GM23338 (cell line): Measurements from ENCODE around the gene BHLHA9. TPM values are rescaled to one million over a fixed set of nuclear protein-coding genes. Genes with fewer than 3 reads are reported as not detected.

ENCODE experiments used
- ATAC-seq: fragments of 200-7000 bp; cut with Tn5 transposase; 3 replicates; pipeline ENCODE4 v1.9.1; 2020
- DNase-seq: peaks from one replicate; pipeline ENCODE4 v3.0.0-alpha.2; 2015; ENCODE audit warnings: low spot score
- H2AFZ ChIP-seq: fragments of 200-600 bp; sonication (generic); 2 replicates; pipeline ENCODE4 v1.8.0; 2016; ENCODE audit warnings: antibody characterized with exemption, mild to moderate bottlenecking, moderate library complexity
- H3F3A ChIP-seq: fragments of 200-600 bp; sonication (generic); replicated peaks from 2 replicates; pipeline ENCODE4 v1.8.0; 2017; ENCODE audit warnings: antibody characterized with exemption, mixed run types, low read depth
- H3K27ac ChIP-seq: fragments of 200-600 bp; sonication (generic); 2 replicates; pipeline ENCODE4 v1.6.1; 2016; ENCODE audit warnings: low read depth
- H3K27me3 ChIP-seq: fragments of 200-600 bp; sonication (generic); 2 replicates; pipeline ENCODE4 v1.8.0; 2016; ENCODE audit warnings: mild to moderate bottlenecking, mixed run types, moderate library complexity; ENCODE audit not compliant: insufficient read depth
- H3K36me3 ChIP-seq: fragments of 200-600 bp; sonication (generic); 2 replicates; pipeline ENCODE4 v1.8.0; 2016; ENCODE audit warnings: mild to moderate bottlenecking; ENCODE audit not compliant: insufficient read depth
- H3K4me1 ChIP-seq: fragments of 200-600 bp; sonication (generic); 2 replicates; pipeline ENCODE4 v1.8.0; 2016; ENCODE audit warnings: mild to moderate bottlenecking, moderate library complexity; ENCODE audit not compliant: insufficient read depth
- H3K4me2 ChIP-seq: fragments of 200-600 bp; sonication (generic); 2 replicates; pipeline ENCODE4 v1.7.1; 2017; ENCODE audit warnings: mixed run types
- H3K4me3 ChIP-seq: fragments of 200-600 bp; sonication (generic); 2 replicates; pipeline ENCODE4 v1.6.1; 2016; ENCODE audit warnings: mixed run types
- H3K79me2 ChIP-seq: fragments of 200-600 bp; sonication (generic); replicated peaks from 2 replicates; pipeline ENCODE4 v1.8.0; 2017; ENCODE audit warnings: mild to moderate bottlenecking; ENCODE audit not compliant: insufficient read depth
- H3K9me2 ChIP-seq: fragments of 200-600 bp; sonication (generic); 2 replicates; pipeline ENCODE4 v1.8.0; 2017; ENCODE audit not compliant: insufficient read depth
- H4K20me1 ChIP-seq: fragments of 200-600 bp; sonication (generic); replicated peaks from 2 replicates; pipeline ENCODE4 v1.8.0; 2017; ENCODE audit warnings: mild to moderate bottlenecking; ENCODE audit not compliant: insufficient read depth
- H3K27ac Mint-ChIP-seq: 2 replicates; pipeline ENCODE4 v1.8.0; 2020; ENCODE audit warnings: inconsistent platforms, mild to moderate bottlenecking, moderate library complexity, mixed read lengths
- H3K27me3 Mint-ChIP-seq: 3 replicates; pipeline ENCODE4 v1.8.0; 2022; ENCODE audit warnings: low read depth, mild to moderate bottlenecking, moderate library complexity, mixed read lengths, inconsistent platforms; ENCODE audit not compliant: insufficient read depth, poor library complexity
- H3K36me3 Mint-ChIP-seq: 3 replicates; pipeline ENCODE4 v1.8.0; 2021; ENCODE audit warnings: low read depth, mild to moderate bottlenecking, inconsistent platforms, moderate library complexity, mixed read lengths
- H3K4me1 Mint-ChIP-seq: 3 replicates; pipeline ENCODE4 v1.8.0; 2020; ENCODE audit warnings: mild to moderate bottlenecking, inconsistent platforms, mixed read lengths
- H3K4me3 Mint-ChIP-seq: 3 replicates; pipeline ENCODE4 v1.8.0; 2021; ENCODE audit warnings: moderate library complexity, mild to moderate bottlenecking, inconsistent platforms, mixed read lengths
- H3K9me3 Mint-ChIP-seq: 3 replicates; pipeline ENCODE4 v1.8.0; 2020; ENCODE audit warnings: moderate library complexity, mild to moderate bottlenecking, inconsistent platforms, mixed read lengths
- CREB1 ChIP-seq: fragments of 250-450 bp; sonication (Bioruptor Pico); IDR thresholded peaks from 2 replicates; pipeline ENCODE4 v1.5.0; 2020; ENCODE audit warnings: low read depth, mild to moderate bottlenecking, moderate library complexity
- EZH2 ChIP-seq: fragments of 200-600 bp; sonication (generic); IDR thresholded peaks from one replicate; pipeline ENCODE4 v1.8.0; 2017; ENCODE audit warnings: antibody characterized with exemption, mild to moderate bottlenecking, low read depth; ENCODE audit not compliant: unreplicated experiment
- EZH2phosphoT487 ChIP-seq: fragments of 200-600 bp; sonication (generic); IDR thresholded peaks from one replicate; pipeline ENCODE4 v1.8.1; 2018; ENCODE audit warnings: antibody characterized with exemption; ENCODE audit not compliant: unreplicated experiment
- NANOG ChIP-seq: IDR thresholded peaks from 2 replicates; pipeline ENCODE4 v1.6.1; 2016; ENCODE audit warnings: antibody characterized with exemption, borderline replicate concordance
- STAT1 ChIP-seq: IDR thresholded peaks from one replicate; pipeline ENCODE4 v1.6.1; 2016; ENCODE audit warnings: antibody characterized with exemption; ENCODE audit not compliant: unreplicated experiment
- ZNF114 ChIP-seq: fragments of 250-450 bp; sonication (Bioruptor Pico); IDR thresholded peaks from 2 replicates; pipeline ENCODE4 v1.5.0; 2020; ENCODE audit warnings: mild to moderate bottlenecking, moderate library complexity
- ZNF331 ChIP-seq: fragments of 250-450 bp; sonication (Bioruptor Pico); IDR thresholded peaks from 2 replicates; pipeline ENCODE4 v1.5.0; 2020; ENCODE audit warnings: low read depth, mild to moderate bottlenecking, moderate library complexity
- polyA plus RNA-seq: library from polyadenylated mRNA; unstranded; fragments of >200 nt; fragmentation: Nextera tagmentation; extraction: Ambion mirVana; gene quantifications from 2 replicates; pipeline ENCODE4 v1.2.1, GENCODE V29; 2016
- total RNA-seq: library from RNA; depleted of rRNA; stranded (reverse); fragments of >200 nt; shearing (Covaris generic); gene quantifications from 2 replicates; pipeline ENCODE4 v1.2.3, GENCODE V29; 2014
- TF ChIP-seq, protein P1 (sequence below): IDR thresholded peaks from 2 replicates; pipeline ENCODE4 v1.6.1; 2016; ENCODE audit warnings: antibody characterized with exemption
- TF ChIP-seq, protein P2 (sequence below): IDR thresholded peaks from one replicate; pipeline ENCODE4 v1.6.1; 2018; ENCODE audit warnings: antibody characterized with exemption; ENCODE audit not compliant: unreplicated experiment
- TF ChIP-seq, protein P3 (sequence below): fragments of 250-450 bp; sonication (Bioruptor Pico); IDR thresholded peaks from 2 replicates; pipeline ENCODE4 v1.5.0; 2020; ENCODE audit warnings: mild to moderate bottlenecking, moderate library complexity

The BHLHA9 gene
- total and polyA plus RNA-seq, 2 experiments from 2014 or later, result 0.39 to 2.3 TPM

DNA sequence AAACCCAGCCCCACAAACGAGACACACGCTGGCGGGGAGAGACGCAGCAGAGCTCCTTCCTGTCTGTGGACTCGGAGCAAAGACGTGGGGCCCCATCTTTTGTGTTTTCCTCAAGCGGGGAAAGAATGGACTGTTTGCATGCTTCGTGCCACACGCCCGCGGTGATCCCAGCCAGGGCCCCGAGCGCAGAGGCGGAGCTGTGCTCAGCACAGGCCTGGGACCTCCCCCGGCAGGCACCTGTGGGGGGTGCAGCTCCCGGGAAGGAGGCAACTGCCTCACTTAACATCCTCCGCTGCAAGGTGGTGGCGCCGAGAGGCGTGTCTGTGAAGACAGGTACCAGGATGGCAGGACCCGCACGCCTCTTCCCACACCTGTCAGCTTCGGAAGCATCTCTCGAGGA is 28.4 kb downstream of the BHLHA9 start:
- ATAC-seq, result peak; percentile 91
- H3K4me1 ChIP-seq, result peaks cover 10% of the 10 kb centered on the region
- peak overlapping the region; percentile 45 for H3K4me2 ChIP-seq
- no peaks in the 10 kb centered on the region for H3K36me3 ChIP-seq
- H4K20me1 ChIP-seq, result no peaks in the 10 kb centered on the region
- no peak overlapping the region for H3K27ac Mint-ChIP-seq
- peak; percentile 79 for DNase-seq
- peaks cover 3% of the 10 kb centered on the region; the same call in 2 of the 3 replicates for H3K4me1 Mint-ChIP-seq
- no peaks in the 10 kb centered on the region for H3K79me2 ChIP-seq
- TF ChIP-seq EZH2, result no peak
- no peak for TF ChIP-seq ZNF331 (CRISPR knock-in tag)
- no peak for TF ChIP-seq CREB1 (CRISPR knock-in tag)
- no peak for TF ChIP-seq STAT1
- TF ChIP-seq, protein P1, sequence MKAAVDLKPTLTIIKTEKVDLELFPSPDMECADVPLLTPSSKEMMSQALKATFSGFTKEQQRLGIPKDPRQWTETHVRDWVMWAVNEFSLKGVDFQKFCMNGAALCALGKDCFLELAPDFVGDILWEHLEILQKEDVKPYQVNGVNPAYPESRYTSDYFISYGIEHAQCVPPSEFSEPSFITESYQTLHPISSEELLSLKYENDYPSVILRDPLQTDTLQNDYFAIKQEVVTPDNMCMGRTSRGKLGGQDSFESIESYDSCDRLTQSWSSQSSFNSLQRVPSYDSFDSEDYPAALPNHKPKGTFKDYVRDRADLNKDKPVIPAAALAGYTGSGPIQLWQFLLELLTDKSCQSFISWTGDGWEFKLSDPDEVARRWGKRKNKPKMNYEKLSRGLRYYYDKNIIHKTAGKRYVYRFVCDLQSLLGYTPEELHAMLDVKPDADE, result no peak
- H3K9me2 ChIP-seq, result no peaks in the 10 kb centered on the region
- H3K4me3 Mint-ChIP-seq, result no peak overlapping the region
- peak overlapping the region; percentile 33 for H3K4me3 ChIP-seq
- H3K36me3 Mint-ChIP-seq, result no peaks in the 10 kb centered on the region; the same call in 2 of the 3 replicates
- H3K27ac ChIP-seq, result no peak overlapping the region
- no peaks in the 10 kb centered on the region for H3K27me3 ChIP-seq
- peaks cover 10% of the 10 kb centered on the region for H3K27me3 Mint-ChIP-seq
- H3F3A ChIP-seq, result 0 out of 2 replicates have a peak, but pooled peaks cover 2% of the 10 kb centered on the region
- H3K9me3 Mint-ChIP-seq, result peaks cover 4% of the 10 kb centered on the region; the same call in 2 of the 3 replicates
- peak overlapping the region; percentile 99 for H2AFZ ChIP-seq

DNA sequence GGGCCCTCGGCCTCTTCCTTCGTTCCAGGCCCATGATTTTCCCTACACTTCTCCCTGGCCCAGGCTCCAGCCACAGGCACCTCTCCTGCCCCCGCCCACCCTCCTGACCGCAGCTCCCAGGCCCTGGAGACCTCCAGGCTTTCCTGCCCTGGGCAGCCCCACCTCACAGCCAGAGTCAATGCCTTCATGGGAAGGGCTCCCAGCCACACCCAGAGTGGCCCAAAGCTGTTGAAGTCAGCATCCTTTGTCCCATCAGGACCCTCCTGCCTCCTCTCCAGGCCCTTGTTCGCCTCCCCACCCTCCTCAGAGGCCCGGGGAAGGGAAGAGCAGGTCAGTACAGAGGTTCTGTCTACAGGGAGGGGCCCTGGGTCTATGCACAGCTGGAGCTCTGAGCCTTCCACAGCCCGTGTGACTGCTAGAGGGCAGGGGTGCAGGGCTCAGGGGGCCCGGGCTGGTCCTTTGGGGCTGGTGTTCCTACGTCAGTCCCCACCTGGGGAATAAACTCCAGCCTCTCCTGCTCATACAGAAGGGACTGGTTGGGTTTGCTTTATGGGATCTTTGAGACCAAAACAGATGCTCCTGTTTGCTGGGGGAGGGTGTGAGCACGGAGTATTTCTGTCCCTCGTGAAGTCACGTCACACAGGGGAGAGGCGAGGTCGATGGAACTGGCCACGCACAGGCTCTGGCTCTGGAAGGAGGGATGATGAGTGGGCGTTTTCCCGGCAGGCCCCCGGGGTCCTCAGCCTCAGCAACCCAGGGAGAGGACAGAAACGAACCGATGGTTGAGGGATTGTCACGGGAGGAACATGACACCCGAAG is 29.5 kb downstream of the BHLHA9 start:
- Mint-ChIP-seq H3K4me1 (peaks cover 3% of the 10 kb centered on the region), H3K27ac (no peak overlapping the region), H3K36me3 (no peaks in the 10 kb centered on the region), H3K4me3 (no peak overlapping the region), H3K27me3 (peaks cover 9% of the 10 kb centered on the region), H3K9me3 (no peaks in the 10 kb centered on the region)
- Histone ChIP-seq H3K4me1 (peaks cover 10% of the 10 kb centered on the region), H3K36me3 (no peaks in the 10 kb centered on the region), H4K20me1 (no peaks in the 10 kb centered on the region), H3K27me3 (no peaks in the 10 kb centered on the region), H3K4me2 (no peak overlapping the region), H3K9me2 (no peaks in the 10 kb centered on the region), H3K79me2 (no peaks in the 10 kb centered on the region), H3K4me3 (no peak overlapping the region), H3F3A (0 out of 2 replicates have a peak, but pooled peaks cover 2% of the 10 kb centered on the region), H2AFZ (no peak overlapping the region), H3K27ac (no peak overlapping the region)
- ATAC-seq (no peak), DNase-seq (no peak)
- TF ChIP-seq STAT1 (no peak), EZH2phosphoT487 (no peak), ZNF114 (CRISPR knock-in tag) (no peak), NANOG (no peak), CREB1 (CRISPR knock-in tag) (no peak)
- TF ChIP-seq, protein P2, sequence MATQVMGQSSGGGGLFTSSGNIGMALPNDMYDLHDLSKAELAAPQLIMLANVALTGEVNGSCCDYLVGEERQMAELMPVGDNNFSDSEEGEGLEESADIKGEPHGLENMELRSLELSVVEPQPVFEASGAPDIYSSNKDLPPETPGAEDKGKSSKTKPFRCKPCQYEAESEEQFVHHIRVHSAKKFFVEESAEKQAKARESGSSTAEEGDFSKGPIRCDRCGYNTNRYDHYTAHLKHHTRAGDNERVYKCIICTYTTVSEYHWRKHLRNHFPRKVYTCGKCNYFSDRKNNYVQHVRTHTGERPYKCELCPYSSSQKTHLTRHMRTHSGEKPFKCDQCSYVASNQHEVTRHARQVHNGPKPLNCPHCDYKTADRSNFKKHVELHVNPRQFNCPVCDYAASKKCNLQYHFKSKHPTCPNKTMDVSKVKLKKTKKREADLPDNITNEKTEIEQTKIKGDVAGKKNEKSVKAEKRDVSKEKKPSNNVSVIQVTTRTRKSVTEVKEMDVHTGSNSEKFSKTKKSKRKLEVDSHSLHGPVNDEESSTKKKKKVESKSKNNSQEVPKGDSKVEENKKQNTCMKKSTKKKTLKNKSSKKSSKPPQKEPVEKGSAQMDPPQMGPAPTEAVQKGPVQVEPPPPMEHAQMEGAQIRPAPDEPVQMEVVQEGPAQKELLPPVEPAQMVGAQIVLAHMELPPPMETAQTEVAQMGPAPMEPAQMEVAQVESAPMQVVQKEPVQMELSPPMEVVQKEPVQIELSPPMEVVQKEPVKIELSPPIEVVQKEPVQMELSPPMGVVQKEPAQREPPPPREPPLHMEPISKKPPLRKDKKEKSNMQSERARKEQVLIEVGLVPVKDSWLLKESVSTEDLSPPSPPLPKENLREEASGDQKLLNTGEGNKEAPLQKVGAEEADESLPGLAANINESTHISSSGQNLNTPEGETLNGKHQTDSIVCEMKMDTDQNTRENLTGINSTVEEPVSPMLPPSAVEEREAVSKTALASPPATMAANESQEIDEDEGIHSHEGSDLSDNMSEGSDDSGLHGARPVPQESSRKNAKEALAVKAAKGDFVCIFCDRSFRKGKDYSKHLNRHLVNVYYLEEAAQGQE, result no peak
- TF ChIP-seq, protein P3, sequence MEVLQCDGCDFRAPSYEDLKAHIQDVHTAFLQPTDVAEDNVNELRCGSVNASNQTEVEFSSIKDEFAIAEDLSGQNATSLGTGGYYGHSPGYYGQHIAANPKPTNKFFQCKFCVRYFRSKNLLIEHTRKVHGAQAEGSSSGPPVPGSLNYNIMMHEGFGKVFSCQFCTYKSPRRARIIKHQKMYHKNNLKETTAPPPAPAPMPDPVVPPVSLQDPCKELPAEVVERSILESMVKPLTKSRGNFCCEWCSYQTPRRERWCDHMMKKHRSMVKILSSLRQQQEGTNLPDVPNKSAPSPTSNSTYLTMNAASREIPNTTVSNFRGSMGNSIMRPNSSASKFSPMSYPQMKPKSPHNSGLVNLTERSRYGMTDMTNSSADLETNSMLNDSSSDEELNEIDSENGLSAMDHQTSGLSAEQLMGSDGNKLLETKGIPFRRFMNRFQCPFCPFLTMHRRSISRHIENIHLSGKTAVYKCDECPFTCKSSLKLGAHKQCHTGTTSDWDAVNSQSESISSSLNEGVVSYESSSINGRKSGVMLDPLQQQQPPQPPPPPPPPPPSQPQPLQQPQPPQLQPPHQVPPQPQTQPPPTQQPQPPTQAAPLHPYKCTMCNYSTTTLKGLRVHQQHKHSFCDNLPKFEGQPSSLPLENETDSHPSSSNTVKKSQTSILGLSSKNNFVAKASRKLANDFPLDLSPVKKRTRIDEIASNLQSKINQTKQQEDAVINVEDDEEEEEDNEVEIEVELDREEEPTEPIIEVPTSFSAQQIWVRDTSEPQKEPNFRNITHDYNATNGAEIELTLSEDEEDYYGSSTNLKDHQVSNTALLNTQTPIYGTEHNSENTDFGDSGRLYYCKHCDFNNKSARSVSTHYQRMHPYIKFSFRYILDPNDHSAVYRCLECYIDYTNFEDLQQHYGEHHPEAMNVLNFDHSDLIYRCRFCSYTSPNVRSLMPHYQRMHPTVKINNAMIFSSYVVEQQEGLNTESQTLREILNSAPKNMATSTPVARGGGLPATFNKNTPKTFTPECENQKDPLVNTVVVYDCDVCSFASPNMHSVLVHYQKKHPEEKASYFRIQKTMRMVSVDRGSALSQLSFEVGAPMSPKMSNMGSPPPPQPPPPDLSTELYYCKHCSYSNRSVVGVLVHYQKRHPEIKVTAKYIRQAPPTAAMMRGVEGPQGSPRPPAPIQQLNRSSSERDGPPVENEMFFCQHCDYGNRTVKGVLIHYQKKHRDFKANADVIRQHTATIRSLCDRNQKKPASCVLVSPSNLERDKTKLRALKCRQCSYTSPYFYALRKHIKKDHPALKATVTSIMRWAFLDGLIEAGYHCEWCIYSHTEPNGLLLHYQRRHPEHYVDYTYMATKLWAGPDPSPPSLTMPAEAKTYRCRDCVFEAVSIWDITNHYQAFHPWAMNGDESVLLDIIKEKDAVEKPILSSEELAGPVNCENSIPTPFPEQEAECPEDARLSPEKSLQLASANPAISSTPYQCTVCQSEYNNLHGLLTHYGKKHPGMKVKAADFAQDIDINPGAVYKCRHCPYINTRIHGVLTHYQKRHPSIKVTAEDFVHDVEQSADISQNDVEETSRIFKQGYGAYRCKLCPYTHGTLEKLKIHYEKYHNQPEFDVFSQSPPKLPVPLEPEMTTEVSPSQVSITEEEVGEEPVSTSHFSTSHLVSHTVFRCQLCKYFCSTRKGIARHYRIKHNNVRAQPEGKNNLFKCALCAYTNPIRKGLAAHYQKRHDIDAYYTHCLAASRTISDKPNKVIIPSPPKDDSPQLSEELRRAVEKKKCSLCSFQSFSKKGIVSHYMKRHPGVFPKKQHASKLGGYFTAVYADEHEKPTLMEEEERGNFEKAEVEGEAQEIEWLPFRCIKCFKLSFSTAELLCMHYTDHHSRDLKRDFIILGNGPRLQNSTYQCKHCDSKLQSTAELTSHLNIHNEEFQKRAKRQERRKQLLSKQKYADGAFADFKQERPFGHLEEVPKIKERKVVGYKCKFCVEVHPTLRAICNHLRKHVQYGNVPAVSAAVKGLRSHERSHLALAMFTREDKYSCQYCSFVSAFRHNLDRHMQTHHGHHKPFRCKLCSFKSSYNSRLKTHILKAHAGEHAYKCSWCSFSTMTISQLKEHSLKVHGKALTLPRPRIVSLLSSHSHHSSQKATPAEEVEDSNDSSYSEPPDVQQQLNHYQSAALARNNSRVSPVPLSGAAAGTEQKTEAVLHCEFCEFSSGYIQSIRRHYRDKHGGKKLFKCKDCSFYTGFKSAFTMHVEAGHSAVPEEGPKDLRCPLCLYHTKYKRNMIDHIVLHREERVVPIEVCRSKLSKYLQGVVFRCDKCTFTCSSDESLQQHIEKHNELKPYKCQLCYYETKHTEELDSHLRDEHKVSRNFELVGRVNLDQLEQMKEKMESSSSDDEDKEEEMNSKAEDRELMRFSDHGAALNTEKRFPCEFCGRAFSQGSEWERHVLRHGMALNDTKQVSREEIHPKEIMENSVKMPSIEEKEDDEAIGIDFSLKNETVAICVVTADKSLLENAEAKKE (CRISPR knock-in tag), result no peak
